ENCODE results near the gene ARHGEF7. TPM values are rescaled to one million over a fixed set of nuclear protein-coding genes. Genes with fewer than 3 reads are reported as not detected.
A peak's percentile ranks its signal among the peaks of the same experiment; 100 is the strongest.

Gene ARHGEF7
- total RNA-seq, 2 donors from 2014 or later: 49.5 to 53.5 TPM

DNA sequence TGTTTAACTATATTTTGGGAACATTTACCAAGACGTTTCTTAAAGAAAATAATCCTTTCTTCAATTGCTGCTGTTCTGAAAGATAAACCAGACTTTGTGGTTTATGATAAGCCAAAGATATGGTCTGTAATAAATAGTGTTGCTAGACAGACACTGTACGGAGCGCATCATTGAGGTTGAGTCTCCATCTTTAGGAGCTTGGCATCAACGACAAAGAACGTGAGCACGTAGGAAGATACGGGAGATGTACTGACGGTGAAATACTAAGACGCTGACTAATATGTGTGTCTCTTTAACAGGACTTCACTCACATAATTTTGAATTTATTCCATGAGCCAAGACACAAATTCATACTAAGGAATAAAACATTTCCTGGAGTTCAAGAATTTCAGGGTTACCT is 221.6 kb downstream of the ARHGEF7 start:
- no peaks in the 10 kb centered on the region for H3K4me1 ChIP-seq (ENCODE audit: control insufficient read depth, insufficient read depth, low read length)
- no peak overlapping the region for H3K4me3 Mint-ChIP-seq
- no peak overlapping the region for H3K27ac Mint-ChIP-seq
- H3K9ac ChIP-seq (ENCODE audit: extremely low read depth, low read length, poor library complexity, severe bottlenecking): no peak overlapping the region
- H3K4me1 Mint-ChIP-seq: no peaks in the 10 kb centered on the region
- H3K9me3 Mint-ChIP-seq: peaks cover 5% of the 10 kb centered on the region
- H3K9me3 ChIP-seq (ENCODE audit: control insufficient read depth, low read length): no peaks in the 10 kb centered on the region
- H3K27me3 Mint-ChIP-seq (ENCODE audit: insufficient read depth): no peaks in the 10 kb centered on the region
- H3K27ac ChIP-seq (ENCODE audit: low read depth, low read length): no peak overlapping the region
- no peaks in the 10 kb centered on the region for H3K36me3 Mint-ChIP-seq (ENCODE audit: low read depth)
- DNase-seq: no peak
- H3K27me3 ChIP-seq (ENCODE audit: control insufficient read depth, insufficient read depth, low read length, poor library complexity, severe bottlenecking): no peaks in the 10 kb centered on the region
- no peaks in the 10 kb centered on the region for H3K36me3 ChIP-seq (ENCODE audit: control insufficient read depth, insufficient read depth, low read length)
- WGBS, 2 experiments (ENCODE audit: insufficient coverage in 1 of 2, insufficient read length in 1 of 2): 93 to 99% methylated on average over 9 of the region's 9 CpGs
- TF ChIP-seq, protein P1, sequence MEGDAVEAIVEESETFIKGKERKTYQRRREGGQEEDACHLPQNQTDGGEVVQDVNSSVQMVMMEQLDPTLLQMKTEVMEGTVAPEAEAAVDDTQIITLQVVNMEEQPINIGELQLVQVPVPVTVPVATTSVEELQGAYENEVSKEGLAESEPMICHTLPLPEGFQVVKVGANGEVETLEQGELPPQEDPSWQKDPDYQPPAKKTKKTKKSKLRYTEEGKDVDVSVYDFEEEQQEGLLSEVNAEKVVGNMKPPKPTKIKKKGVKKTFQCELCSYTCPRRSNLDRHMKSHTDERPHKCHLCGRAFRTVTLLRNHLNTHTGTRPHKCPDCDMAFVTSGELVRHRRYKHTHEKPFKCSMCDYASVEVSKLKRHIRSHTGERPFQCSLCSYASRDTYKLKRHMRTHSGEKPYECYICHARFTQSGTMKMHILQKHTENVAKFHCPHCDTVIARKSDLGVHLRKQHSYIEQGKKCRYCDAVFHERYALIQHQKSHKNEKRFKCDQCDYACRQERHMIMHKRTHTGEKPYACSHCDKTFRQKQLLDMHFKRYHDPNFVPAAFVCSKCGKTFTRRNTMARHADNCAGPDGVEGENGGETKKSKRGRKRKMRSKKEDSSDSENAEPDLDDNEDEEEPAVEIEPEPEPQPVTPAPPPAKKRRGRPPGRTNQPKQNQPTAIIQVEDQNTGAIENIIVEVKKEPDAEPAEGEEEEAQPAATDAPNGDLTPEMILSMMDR (conservative IDR thresholded peaks at IDR 0.05): no peak
- H3K4me3 ChIP-seq (ENCODE audit: low read length): no peak overlapping the region

DNA sequence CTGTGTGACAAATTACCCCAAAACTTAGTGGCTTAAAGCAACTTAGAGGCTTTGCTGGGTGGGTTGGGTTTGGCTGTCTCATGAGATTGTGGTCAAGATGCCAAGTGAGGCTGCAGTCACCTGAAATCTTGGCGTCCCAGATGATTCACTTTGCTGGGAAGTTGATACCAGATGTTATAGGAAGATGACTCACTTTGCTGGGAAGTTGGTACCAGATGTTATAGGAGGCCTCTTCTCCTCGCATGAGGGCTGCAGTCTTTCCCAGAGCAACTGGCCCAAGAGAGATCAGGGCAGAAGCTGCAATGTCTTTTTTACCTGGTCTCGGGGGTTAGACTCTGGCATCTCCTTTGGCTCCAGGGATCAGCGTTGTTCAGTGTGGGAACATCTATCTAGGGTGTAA is 222.1 kb downstream of the ARHGEF7 start:
- Histone ChIP-seq H3K4me3 (ENCODE audit: low read length) (no peak overlapping the region), H3K4me1 (ENCODE audit: control insufficient read depth, insufficient read depth, low read length) (no peaks in the 10 kb centered on the region), H3K9me3 (ENCODE audit: control insufficient read depth, low read length) (no peaks in the 10 kb centered on the region), H3K9ac (ENCODE audit: extremely low read depth, low read length, poor library complexity, severe bottlenecking) (no peak overlapping the region), H3K27me3 (ENCODE audit: control insufficient read depth, insufficient read depth, low read length, poor library complexity, severe bottlenecking) (no peaks in the 10 kb centered on the region), H3K36me3 (ENCODE audit: control insufficient read depth, insufficient read depth, low read length) (no peaks in the 10 kb centered on the region), H3K27ac (ENCODE audit: low read depth, low read length) (no peak overlapping the region)
- Mint-ChIP-seq H3K4me3 (no peak overlapping the region), H3K9me3 (peaks cover 5% of the 10 kb centered on the region), H3K27ac (no peak overlapping the region), H3K36me3 (ENCODE audit: low read depth) (no peaks in the 10 kb centered on the region), H3K4me1 (no peaks in the 10 kb centered on the region), H3K27me3 (ENCODE audit: insufficient read depth) (no peaks in the 10 kb centered on the region)
- TF ChIP-seq, protein P1 (conservative IDR thresholded peaks at IDR 0.05): no peak
- peak; percentile 15 for DNase-seq
- WGBS, 2 experiments (ENCODE audit: insufficient coverage in 1 of 2, insufficient read length in 1 of 2): 82 to 84% methylated on average over 3 to 4 of the region's 4 CpGs

DNA sequence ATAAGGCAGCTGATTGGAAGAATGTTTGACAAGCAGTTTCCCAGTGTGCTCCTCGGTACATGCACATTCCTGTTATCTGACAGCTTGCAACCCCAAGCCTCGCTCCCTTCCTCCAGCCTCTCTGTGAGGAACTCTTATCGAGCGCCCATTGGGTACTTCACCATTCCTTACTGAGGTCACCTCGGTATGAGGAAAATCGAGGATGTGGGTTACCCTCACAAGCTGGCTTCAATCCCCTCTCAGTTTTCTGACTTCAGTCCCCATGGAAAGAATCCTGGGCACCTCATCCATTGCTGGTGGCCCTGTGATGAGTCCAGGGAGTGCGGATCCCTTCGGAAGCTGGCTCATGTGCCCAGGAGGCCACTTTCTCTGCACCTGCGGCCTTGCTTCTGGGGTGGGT is 222.6 kb downstream of the ARHGEF7 start:
- WGBS, 2 experiments (ENCODE audit: insufficient coverage in 1 of 2, insufficient read length in 1 of 2): 92 to 99% methylated on average over 6 to 9 of the region's 9 CpGs
- H3K27me3 ChIP-seq (ENCODE audit: control insufficient read depth, insufficient read depth, low read length, poor library complexity, severe bottlenecking): no peaks in the 10 kb centered on the region
- H3K4me1 Mint-ChIP-seq: no peaks in the 10 kb centered on the region
- H3K9ac ChIP-seq (ENCODE audit: extremely low read depth, low read length, poor library complexity, severe bottlenecking): no peak overlapping the region
- no peak overlapping the region for H3K4me3 Mint-ChIP-seq
- H3K36me3 ChIP-seq (ENCODE audit: control insufficient read depth, insufficient read depth, low read length): no peaks in the 10 kb centered on the region
- no peaks in the 10 kb centered on the region for H3K36me3 Mint-ChIP-seq (ENCODE audit: low read depth)
- TF ChIP-seq, protein P1 (conservative IDR thresholded peaks at IDR 0.05): no peak
- no peak overlapping the region for H3K27ac Mint-ChIP-seq
- H3K9me3 Mint-ChIP-seq: peaks cover 5% of the 10 kb centered on the region
- no peaks in the 10 kb centered on the region for H3K4me1 ChIP-seq (ENCODE audit: control insufficient read depth, insufficient read depth, low read length)
- H3K4me3 ChIP-seq (ENCODE audit: low read length): no peak overlapping the region
- no peak overlapping the region for H3K27ac ChIP-seq (ENCODE audit: low read depth, low read length)
- peak; percentile 10 for DNase-seq
- H3K9me3 ChIP-seq (ENCODE audit: control insufficient read depth, low read length): no peaks in the 10 kb centered on the region
- H3K27me3 Mint-ChIP-seq (ENCODE audit: insufficient read depth): no peaks in the 10 kb centered on the region
